HG03039 (cell line): ENCODE results near the gene LCN6.

ENCODE experiments used
- ATAC-seq: cut with Tn5 transposase; IDR thresholded peaks from one replicate; pipeline ENCODE4 v1.9.1; 2021; ENCODE audit warnings: mild to moderate bottlenecking, moderate library complexity; ENCODE audit not compliant: unreplicated experiment

LCN6 gene

GRCh38 chr9:136746155-136746490 is 2.2 kb downstream of the LCN6 start:
- ATAC-seq: no peak

- ATAC-seq: no peak
These were observed 2.8 kb downstream of the LCN6 start for GRCh38 chr9:136745389-136746154.

GRCh38 chr9:136744773-136745172 is 3.6 kb downstream of the LCN6 start:
- no peak for ATAC-seq

GRCh38 chr9:136743639-136744211 is 4.6 kb downstream of the LCN6 start:
- no peak for ATAC-seq

- no peak for ATAC-seq
These were observed 5.5 kb downstream of the LCN6 start, which contains the start of gene LCN10 for GRCh38 chr9:136742591-136743391. LCN10 (minus strand) TSS chr9:136742940; CDS start chr9:136742903, 37 bp downstream.

GRCh38 chr9:136741883-136742571 is 6.3 kb downstream of the LCN6 start:
- ATAC-seq: no peak

GRCh38 chr9:136740971-136741882 is 7.1 kb downstream of the LCN6 start:
- no peak for ATAC-seq

GRCh38 chr9:136740491-136740890 is 7.8 kb downstream of the LCN6 start:
- no peak for ATAC-seq

GRCh38 chr9:136740069-136740468 is 8.3 kb downstream of the LCN6 start:
- no peak for ATAC-seq

GRCh38 chr9:136739509-136739908 is 8.8 kb downstream of the LCN6 start:
- ATAC-seq: no peak

- ATAC-seq: no peak
These were observed 9.4 kb downstream of the LCN6 start for GRCh38 chr9:136738960-136739359.

- no peak for ATAC-seq
These were observed 12.4 kb downstream of the LCN6 start for GRCh38 chr9:136735812-136736480.

- ATAC-seq: no peak
These were observed 13.4 kb downstream of the LCN6 start for GRCh38 chr9:136734837-136735496.

- ATAC-seq: no peak
These were observed 14.7 kb downstream of the LCN6 start for GRCh38 chr9:136733611-136734010.

- ATAC-seq: no peak
These were observed 15.7 kb downstream of the LCN6 start for GRCh38 chr9:136732444-136733178.

- no peak for ATAC-seq
These were observed 18.4 kb downstream of the LCN6 start for GRCh38 chr9:136729926-136730325.

GRCh38 chr9:136729144-136729543 is 19.2 kb downstream of the LCN6 start:
- ATAC-seq: no peak

- ATAC-seq: peak; percentile 19
These were observed 19.7 kb downstream of the LCN6 start for GRCh38 chr9:136728548-136729123.
